GM23338 (cell line): Measurements from ENCODE around the gene OR2A12. TPM values are rescaled to one million over a fixed set of nuclear protein-coding genes. Genes with fewer than 3 reads are reported as not detected.

Experiments
- ATAC-seq: fragments of 200-7000 bp; cut with Tn5 transposase; 3 replicates; pipeline ENCODE4 v1.9.1; 2020
- DNase-seq: peaks from one replicate; pipeline ENCODE4 v3.0.0-alpha.2; 2015; ENCODE audit warnings: low spot score
- H2AFZ ChIP-seq: fragments of 200-600 bp; sonication (generic); 2 replicates; pipeline ENCODE4 v1.8.0; 2016; ENCODE audit warnings: antibody characterized with exemption, mild to moderate bottlenecking, moderate library complexity
- H3F3A ChIP-seq: fragments of 200-600 bp; sonication (generic); replicated peaks from 2 replicates; pipeline ENCODE4 v1.8.0; 2017; ENCODE audit warnings: antibody characterized with exemption, mixed run types, low read depth
- H3K27ac ChIP-seq: fragments of 200-600 bp; sonication (generic); 2 replicates; pipeline ENCODE4 v1.6.1; 2016; ENCODE audit warnings: low read depth
- H3K27me3 ChIP-seq: fragments of 200-600 bp; sonication (generic); 2 replicates; pipeline ENCODE4 v1.8.0; 2016; ENCODE audit warnings: mild to moderate bottlenecking, mixed run types, moderate library complexity; ENCODE audit not compliant: insufficient read depth
- H3K36me3 ChIP-seq: fragments of 200-600 bp; sonication (generic); 2 replicates; pipeline ENCODE4 v1.8.0; 2016; ENCODE audit warnings: mild to moderate bottlenecking; ENCODE audit not compliant: insufficient read depth
- H3K4me1 ChIP-seq: fragments of 200-600 bp; sonication (generic); 2 replicates; pipeline ENCODE4 v1.8.0; 2016; ENCODE audit warnings: mild to moderate bottlenecking, moderate library complexity; ENCODE audit not compliant: insufficient read depth
- H3K4me2 ChIP-seq: fragments of 200-600 bp; sonication (generic); 2 replicates; pipeline ENCODE4 v1.7.1; 2017; ENCODE audit warnings: mixed run types
- H3K4me3 ChIP-seq: fragments of 200-600 bp; sonication (generic); 2 replicates; pipeline ENCODE4 v1.6.1; 2016; ENCODE audit warnings: mixed run types
- H3K79me2 ChIP-seq: fragments of 200-600 bp; sonication (generic); replicated peaks from 2 replicates; pipeline ENCODE4 v1.8.0; 2017; ENCODE audit warnings: mild to moderate bottlenecking; ENCODE audit not compliant: insufficient read depth
- H3K9me2 ChIP-seq: fragments of 200-600 bp; sonication (generic); 2 replicates; pipeline ENCODE4 v1.8.0; 2017; ENCODE audit not compliant: insufficient read depth
- H4K20me1 ChIP-seq: fragments of 200-600 bp; sonication (generic); replicated peaks from 2 replicates; pipeline ENCODE4 v1.8.0; 2017; ENCODE audit warnings: mild to moderate bottlenecking; ENCODE audit not compliant: insufficient read depth
- H3K27ac Mint-ChIP-seq: 2 replicates; pipeline ENCODE4 v1.8.0; 2020; ENCODE audit warnings: inconsistent platforms, mild to moderate bottlenecking, moderate library complexity, mixed read lengths
- H3K27me3 Mint-ChIP-seq: 3 replicates; pipeline ENCODE4 v1.8.0; 2022; ENCODE audit warnings: low read depth, mild to moderate bottlenecking, moderate library complexity, mixed read lengths, inconsistent platforms; ENCODE audit not compliant: insufficient read depth, poor library complexity
- H3K36me3 Mint-ChIP-seq: 3 replicates; pipeline ENCODE4 v1.8.0; 2021; ENCODE audit warnings: low read depth, mild to moderate bottlenecking, inconsistent platforms, moderate library complexity, mixed read lengths
- H3K4me1 Mint-ChIP-seq: 3 replicates; pipeline ENCODE4 v1.8.0; 2020; ENCODE audit warnings: mild to moderate bottlenecking, inconsistent platforms, mixed read lengths
- H3K4me3 Mint-ChIP-seq: 3 replicates; pipeline ENCODE4 v1.8.0; 2021; ENCODE audit warnings: moderate library complexity, mild to moderate bottlenecking, inconsistent platforms, mixed read lengths
- H3K9me3 Mint-ChIP-seq: 3 replicates; pipeline ENCODE4 v1.8.0; 2020; ENCODE audit warnings: moderate library complexity, mild to moderate bottlenecking, inconsistent platforms, mixed read lengths
- CREB1 ChIP-seq: fragments of 250-450 bp; sonication (Bioruptor Pico); IDR thresholded peaks from 2 replicates; pipeline ENCODE4 v1.5.0; 2020; ENCODE audit warnings: low read depth, mild to moderate bottlenecking, moderate library complexity
- CTCF ChIP-seq, 2 experiments: fragments of 200-600 bp in 1 of 2; sonication (generic) in 1 of 2; conservative IDR thresholded peaks; 2 replicates each; pipeline versions ENCODE4 v1.5.1 to v1.6.1; 2016 to 2017; ENCODE audit warnings: antibody characterized with exemption in 2 of 2, low read depth in 2 of 2, mild to moderate bottlenecking in 2 of 2, moderate library complexity in 1 of 2
- ETS1 ChIP-seq: IDR thresholded peaks from 2 replicates; pipeline ENCODE4 v1.6.1; 2016; ENCODE audit warnings: antibody characterized with exemption
- EZH2 ChIP-seq: fragments of 200-600 bp; sonication (generic); IDR thresholded peaks from one replicate; pipeline ENCODE4 v1.8.0; 2017; ENCODE audit warnings: antibody characterized with exemption, mild to moderate bottlenecking, low read depth; ENCODE audit not compliant: unreplicated experiment
- EZH2phosphoT487 ChIP-seq: fragments of 200-600 bp; sonication (generic); IDR thresholded peaks from one replicate; pipeline ENCODE4 v1.8.1; 2018; ENCODE audit warnings: antibody characterized with exemption; ENCODE audit not compliant: unreplicated experiment
- JUNB ChIP-seq: IDR thresholded peaks from one replicate; pipeline ENCODE4 v1.6.1; 2016; ENCODE audit warnings: antibody characterized with exemption; ENCODE audit not compliant: unreplicated experiment
- NANOG ChIP-seq: IDR thresholded peaks from 2 replicates; pipeline ENCODE4 v1.6.1; 2016; ENCODE audit warnings: antibody characterized with exemption, borderline replicate concordance
- POLR2AphosphoS5 ChIP-seq: IDR thresholded peaks from 2 replicates; pipeline ENCODE4 v1.6.1; 2016; ENCODE audit warnings: antibody characterized with exemption, low read depth
- REST ChIP-seq: IDR thresholded peaks from one replicate; pipeline ENCODE4 v1.6.1; 2018; ENCODE audit warnings: antibody characterized with exemption; ENCODE audit not compliant: unreplicated experiment
- STAT1 ChIP-seq: IDR thresholded peaks from one replicate; pipeline ENCODE4 v1.6.1; 2016; ENCODE audit warnings: antibody characterized with exemption; ENCODE audit not compliant: unreplicated experiment
- ZNF114 ChIP-seq: fragments of 250-450 bp; sonication (Bioruptor Pico); IDR thresholded peaks from 2 replicates; pipeline ENCODE4 v1.5.0; 2020; ENCODE audit warnings: mild to moderate bottlenecking, moderate library complexity
- ZNF331 ChIP-seq: fragments of 250-450 bp; sonication (Bioruptor Pico); IDR thresholded peaks from 2 replicates; pipeline ENCODE4 v1.5.0; 2020; ENCODE audit warnings: low read depth, mild to moderate bottlenecking, moderate library complexity
- polyA plus RNA-seq: library from polyadenylated mRNA; unstranded; fragments of >200 nt; fragmentation: Nextera tagmentation; extraction: Ambion mirVana; gene quantifications from 2 replicates; pipeline ENCODE4 v1.2.1, GENCODE V29; 2016
- total RNA-seq: library from RNA; depleted of rRNA; stranded (reverse); fragments of >200 nt; shearing (Covaris generic); gene quantifications from 2 replicates; pipeline ENCODE4 v1.2.3, GENCODE V29; 2014
- TF ChIP-seq, protein P1 (sequence below): fragments of 250-450 bp; sonication (Bioruptor Pico); IDR thresholded peaks from 2 replicates; pipeline ENCODE4 v1.5.0; 2020; ENCODE audit warnings: mild to moderate bottlenecking, moderate library complexity

The OR2A12 gene
- total and polyA plus RNA-seq, 2 experiments from 2014 or later, result not detected

GRCh38 chr7:144127714-144128334 is 41.7 kb downstream of the OR2A12 start:
- Histone ChIP-seq H3K27ac (no peak overlapping the region), H3K4me3 (no peak overlapping the region), H3F3A (no peaks in the 10 kb centered on the region), H3K36me3 (no peaks in the 10 kb centered on the region), H3K4me2 (no peak overlapping the region), H3K27me3 (no peaks in the 10 kb centered on the region), H3K4me1 (no peaks in the 10 kb centered on the region), H2AFZ (no peak overlapping the region), H3K9me2 (no peaks in the 10 kb centered on the region), H4K20me1 (no peaks in the 10 kb centered on the region), H3K79me2 (no peaks in the 10 kb centered on the region)
- Mint-ChIP-seq H3K27ac (no peak overlapping the region), H3K4me1 (no peaks in the 10 kb centered on the region), H3K36me3 (no peaks in the 10 kb centered on the region), H3K9me3 (no peaks in the 10 kb centered on the region), H3K27me3 (peaks cover 1% of the 10 kb centered on the region), H3K4me3 (no peak overlapping the region)
- TF ChIP-seq EZH2phosphoT487 (no peak), ETS1 (no peak), CREB1 (peak; percentile 18; the same call in 1 of the 2 replicates), POLR2AphosphoS5 (no peak), ZNF331 (CRISPR knock-in tag) (no peak), ZNF114 (CRISPR knock-in tag) (no peak), STAT1 (no peak), EZH2 (no peak), JUNB (no peak), REST (no peak), NANOG (no peak), CTCF (conservative IDR thresholded peaks at IDR 0.05; ENCODE audit: low read depth in 2 of 2) (peak; percentile 94 to 96)
- TF ChIP-seq, protein P1, sequence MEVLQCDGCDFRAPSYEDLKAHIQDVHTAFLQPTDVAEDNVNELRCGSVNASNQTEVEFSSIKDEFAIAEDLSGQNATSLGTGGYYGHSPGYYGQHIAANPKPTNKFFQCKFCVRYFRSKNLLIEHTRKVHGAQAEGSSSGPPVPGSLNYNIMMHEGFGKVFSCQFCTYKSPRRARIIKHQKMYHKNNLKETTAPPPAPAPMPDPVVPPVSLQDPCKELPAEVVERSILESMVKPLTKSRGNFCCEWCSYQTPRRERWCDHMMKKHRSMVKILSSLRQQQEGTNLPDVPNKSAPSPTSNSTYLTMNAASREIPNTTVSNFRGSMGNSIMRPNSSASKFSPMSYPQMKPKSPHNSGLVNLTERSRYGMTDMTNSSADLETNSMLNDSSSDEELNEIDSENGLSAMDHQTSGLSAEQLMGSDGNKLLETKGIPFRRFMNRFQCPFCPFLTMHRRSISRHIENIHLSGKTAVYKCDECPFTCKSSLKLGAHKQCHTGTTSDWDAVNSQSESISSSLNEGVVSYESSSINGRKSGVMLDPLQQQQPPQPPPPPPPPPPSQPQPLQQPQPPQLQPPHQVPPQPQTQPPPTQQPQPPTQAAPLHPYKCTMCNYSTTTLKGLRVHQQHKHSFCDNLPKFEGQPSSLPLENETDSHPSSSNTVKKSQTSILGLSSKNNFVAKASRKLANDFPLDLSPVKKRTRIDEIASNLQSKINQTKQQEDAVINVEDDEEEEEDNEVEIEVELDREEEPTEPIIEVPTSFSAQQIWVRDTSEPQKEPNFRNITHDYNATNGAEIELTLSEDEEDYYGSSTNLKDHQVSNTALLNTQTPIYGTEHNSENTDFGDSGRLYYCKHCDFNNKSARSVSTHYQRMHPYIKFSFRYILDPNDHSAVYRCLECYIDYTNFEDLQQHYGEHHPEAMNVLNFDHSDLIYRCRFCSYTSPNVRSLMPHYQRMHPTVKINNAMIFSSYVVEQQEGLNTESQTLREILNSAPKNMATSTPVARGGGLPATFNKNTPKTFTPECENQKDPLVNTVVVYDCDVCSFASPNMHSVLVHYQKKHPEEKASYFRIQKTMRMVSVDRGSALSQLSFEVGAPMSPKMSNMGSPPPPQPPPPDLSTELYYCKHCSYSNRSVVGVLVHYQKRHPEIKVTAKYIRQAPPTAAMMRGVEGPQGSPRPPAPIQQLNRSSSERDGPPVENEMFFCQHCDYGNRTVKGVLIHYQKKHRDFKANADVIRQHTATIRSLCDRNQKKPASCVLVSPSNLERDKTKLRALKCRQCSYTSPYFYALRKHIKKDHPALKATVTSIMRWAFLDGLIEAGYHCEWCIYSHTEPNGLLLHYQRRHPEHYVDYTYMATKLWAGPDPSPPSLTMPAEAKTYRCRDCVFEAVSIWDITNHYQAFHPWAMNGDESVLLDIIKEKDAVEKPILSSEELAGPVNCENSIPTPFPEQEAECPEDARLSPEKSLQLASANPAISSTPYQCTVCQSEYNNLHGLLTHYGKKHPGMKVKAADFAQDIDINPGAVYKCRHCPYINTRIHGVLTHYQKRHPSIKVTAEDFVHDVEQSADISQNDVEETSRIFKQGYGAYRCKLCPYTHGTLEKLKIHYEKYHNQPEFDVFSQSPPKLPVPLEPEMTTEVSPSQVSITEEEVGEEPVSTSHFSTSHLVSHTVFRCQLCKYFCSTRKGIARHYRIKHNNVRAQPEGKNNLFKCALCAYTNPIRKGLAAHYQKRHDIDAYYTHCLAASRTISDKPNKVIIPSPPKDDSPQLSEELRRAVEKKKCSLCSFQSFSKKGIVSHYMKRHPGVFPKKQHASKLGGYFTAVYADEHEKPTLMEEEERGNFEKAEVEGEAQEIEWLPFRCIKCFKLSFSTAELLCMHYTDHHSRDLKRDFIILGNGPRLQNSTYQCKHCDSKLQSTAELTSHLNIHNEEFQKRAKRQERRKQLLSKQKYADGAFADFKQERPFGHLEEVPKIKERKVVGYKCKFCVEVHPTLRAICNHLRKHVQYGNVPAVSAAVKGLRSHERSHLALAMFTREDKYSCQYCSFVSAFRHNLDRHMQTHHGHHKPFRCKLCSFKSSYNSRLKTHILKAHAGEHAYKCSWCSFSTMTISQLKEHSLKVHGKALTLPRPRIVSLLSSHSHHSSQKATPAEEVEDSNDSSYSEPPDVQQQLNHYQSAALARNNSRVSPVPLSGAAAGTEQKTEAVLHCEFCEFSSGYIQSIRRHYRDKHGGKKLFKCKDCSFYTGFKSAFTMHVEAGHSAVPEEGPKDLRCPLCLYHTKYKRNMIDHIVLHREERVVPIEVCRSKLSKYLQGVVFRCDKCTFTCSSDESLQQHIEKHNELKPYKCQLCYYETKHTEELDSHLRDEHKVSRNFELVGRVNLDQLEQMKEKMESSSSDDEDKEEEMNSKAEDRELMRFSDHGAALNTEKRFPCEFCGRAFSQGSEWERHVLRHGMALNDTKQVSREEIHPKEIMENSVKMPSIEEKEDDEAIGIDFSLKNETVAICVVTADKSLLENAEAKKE (CRISPR knock-in tag), result peak; percentile 50; the same call in 1 of the 2 replicates
- DNase-seq (peak; percentile 96), ATAC-seq (peak; percentile 100)
